CD1c-positive myeloid dendritic cell (primary cell): ENCODE measurements around the gene PCSK5.
A peak's percentile ranks its signal among the peaks of the same experiment; 100 is the strongest.
"Not testable (repeated sequence)": the region's sequence is repeated elsewhere in the genome, so short reads cannot be mapped to it uniquely, and the experiment has no call there.

ENCODE experiments used
- DNase-seq: peaks from one replicate; pipeline ENCODE4 v3.0.0-alpha.2; 2016; ENCODE audit errors: extremely low spot score

PCSK5 gene

DNA sequence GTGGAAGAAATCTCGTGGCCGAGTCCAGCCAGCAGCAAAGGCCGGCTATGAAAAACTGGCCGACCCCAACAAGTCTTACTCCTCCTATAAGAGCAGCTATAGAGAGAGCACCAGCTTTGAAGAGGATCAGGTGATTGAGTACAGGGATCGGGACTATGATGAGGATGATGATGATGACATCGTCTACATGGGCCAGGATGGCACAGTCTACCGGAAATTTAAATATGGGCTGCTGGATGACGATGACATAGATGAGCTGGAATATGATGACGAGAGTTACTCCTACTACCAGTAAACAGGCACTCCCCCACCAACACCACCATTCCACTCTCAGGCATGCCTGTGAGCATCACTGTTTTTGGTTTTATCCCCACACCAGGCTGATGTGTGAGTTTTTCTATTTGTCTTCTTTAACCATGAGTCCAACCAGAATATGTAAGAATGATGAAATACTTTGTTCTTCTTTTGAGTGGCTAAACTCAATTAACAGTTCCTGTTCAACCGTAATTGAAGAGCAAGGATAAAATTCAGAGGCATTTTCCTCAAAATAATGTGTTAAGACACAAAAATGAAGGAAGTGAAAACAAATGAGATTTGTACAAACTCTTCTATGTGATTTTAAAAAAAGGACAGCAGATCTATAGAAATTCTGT, 468.3 kb downstream of the PCSK5 start:
- DNase-seq, result peak; percentile 82

DNA sequence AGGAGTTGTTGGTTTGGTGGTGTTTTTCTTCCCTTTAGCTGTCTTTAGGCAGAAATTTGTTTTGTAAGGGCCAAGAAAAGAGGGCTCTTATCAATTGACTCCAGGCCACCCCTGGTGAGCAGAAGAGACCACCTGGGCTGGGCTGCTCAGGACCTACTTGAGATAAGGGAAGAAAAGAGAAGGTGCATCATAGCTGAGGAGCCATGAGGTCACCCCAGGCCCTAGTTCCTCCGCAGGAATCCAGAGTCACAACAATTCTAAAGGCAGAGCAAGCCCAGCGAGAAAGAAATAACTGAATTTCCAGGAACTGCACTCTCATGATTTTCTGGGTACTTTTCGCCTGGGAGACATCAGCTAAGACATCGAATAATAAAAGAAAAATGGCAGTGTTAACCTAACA, 468.9 kb downstream of the PCSK5 start:
- peak; percentile 59 for DNase-seq

DNA sequence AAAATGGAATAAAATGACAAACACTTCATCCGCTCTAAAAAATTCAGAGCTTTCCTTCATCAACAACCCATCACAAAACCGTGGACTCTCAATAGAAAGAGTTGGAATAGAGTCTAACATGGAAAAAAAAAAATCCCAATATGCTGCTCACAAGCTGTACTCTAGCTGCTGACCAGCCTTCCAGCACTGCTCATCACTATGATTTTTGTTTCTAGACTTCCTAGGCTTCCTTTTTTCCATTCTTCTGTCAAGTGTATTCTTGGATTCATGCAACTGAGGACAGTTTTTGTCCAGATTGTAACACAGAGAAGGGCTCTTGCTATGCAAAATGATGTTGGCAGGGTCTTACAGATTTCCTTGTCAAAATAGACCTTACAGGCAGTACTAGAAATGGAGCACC, 469.3 kb downstream of the PCSK5 start:
- no peak for DNase-seq

DNA sequence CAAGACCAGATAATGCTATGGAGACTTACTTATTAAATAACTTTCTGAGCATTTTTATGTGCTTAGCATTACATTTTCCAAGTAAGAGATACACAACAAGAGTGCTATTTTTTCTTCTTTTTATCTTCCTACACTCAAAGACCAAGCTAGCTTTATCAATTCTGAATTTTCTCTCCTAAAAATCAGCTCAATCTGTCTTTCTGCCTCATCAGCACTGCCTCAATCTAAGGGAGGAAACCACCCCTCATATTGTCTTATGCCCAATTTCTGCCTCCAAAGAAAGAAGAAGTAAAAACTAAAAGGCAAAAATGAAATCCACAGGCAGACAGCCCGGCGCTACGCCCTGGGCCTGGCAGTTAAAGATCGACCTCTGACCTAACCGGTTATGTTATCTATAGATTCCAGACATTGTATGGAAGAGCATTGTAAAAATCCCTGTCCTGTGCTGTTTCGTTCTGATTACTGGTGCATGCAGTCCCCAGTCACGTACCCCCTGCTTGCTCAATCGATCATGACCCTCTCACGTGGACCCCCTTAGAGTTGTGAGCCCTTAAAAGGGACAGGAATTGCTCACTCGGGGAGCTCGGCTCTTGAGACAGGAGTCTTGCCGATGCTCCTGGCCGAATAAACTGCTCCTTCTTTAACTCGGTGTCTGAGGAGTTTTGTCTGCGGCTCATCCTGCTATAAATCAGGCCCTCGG, 472.0 kb downstream of the PCSK5 start:
- DNase-seq, result not testable (repeated sequence)

DNA sequence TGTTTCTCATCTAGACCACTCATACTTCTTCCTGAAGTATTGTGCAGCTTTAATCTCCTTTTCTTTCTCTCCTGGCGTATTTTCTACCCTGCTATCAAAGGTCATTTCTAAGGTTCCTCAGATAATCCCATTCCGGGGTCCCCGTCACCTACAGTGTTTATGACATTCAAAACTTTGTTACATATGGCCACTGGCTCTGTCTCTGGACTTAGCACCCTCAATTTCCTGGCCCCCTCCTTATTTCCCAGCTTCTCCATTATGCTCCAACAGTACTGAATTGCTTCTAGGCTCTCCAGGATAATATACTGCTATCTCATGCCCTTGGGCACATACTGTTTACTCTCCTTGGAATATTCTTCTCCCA, 472.5 kb downstream of the PCSK5 start:
- no peak for DNase-seq

DNA sequence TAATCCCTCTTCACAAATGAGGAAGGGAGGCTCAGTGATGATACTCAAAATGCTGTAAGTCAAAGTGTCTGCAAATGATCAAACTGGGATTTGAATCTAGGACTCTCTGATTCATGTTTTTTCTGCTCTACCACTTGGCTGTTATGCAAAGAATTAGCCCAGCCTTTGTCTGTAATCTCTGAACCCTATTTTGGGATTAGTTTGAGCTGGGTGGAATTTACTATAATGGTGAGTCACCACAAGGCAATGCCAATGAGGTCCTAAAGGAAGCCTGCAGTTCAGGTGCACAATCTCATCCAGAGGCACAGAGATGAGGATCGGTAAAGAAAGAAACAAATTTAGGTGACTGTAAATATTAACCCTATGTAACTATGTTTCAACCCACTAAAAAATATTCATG, 474.6 kb downstream of the PCSK5 start:
- no peak for DNase-seq

DNA sequence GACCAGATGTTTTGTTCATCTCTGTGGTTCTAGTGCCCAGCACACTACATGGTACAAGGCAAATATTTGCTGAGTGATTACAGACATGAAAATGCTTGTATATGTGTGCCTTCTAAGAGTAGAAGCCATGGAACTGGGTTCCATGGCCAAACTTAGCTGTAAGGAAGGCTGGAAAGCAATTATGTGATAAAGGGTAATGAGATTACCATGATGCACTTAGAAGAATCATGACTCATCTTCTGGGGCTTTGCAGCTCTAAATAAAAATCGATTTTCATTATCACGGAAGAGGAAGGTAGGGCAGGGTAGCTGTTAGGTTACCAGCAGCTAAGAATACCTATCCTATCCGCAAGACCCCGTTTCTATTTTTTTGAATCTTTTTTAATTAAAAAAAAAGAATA, 475.8 kb downstream of the PCSK5 start:
- no peak for DNase-seq

DNA sequence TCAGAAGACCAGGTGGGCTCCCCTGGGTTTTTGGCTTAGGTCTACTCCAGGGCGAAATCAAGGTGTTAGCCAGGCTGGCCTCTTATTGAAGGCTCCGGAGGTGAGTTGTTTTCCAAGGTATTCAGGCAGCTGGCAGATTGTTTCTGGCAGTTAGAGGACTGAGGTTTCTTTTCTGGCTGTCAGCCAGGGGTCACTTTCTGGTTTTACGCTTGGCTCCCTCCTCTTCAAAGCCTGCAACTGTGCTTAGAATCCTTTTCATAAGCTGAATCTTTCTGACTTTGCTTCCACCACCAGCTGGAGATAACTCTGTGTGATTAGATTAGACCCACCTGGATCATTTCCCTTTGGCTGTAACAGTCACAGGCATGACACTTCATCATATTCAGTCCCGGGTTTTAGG, 479.1 kb downstream of the PCSK5 start:
- DNase-seq, result no peak

DNA sequence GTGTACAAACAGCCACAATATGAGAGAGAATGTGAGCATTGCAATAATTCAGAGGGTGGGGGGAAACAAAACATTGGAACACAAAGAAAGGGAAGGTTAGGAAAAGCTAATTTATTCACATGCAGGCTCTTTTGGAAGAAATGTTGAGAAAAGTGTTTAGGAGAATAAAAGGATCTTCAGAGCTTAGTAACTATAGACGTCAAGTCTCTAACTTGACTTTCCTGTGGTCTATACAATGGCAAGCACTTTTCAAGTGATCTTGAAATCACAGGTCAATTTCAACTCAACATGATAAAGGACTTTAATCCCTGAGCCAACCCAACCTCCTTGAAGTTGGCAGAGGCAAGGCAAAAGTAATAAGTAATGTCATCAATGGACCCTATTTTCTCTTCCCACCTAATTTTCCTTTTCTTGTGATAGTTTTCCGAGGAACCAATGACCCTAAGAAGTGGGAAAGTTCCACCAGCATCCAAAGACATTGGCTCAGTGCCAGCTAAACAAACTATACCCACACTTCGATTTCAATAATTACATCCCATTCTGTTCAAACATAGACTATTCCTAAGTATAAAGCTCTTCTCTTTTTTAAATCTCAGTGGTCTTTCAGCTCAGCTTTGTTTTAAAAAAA, 480.0 kb downstream of the PCSK5 start:
- no peak for DNase-seq

DNA sequence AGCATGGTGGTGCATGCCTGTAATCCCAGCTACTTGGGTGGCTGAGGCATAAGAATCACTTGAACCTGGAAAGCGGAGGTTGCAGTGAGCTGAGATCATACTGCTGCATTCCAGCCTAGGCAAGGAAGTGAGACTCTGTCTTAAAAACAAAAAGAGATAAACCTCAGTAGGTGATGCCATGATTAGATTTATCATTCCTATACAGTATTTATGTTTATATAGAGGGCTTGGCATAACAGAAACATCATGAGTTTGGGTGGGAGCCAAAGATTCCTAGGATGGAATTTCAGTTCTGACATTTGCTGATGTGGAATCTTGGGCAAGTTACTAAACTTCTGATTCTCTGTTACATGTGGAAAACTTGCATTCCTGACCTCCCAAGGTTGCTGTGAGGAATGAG, 481.4 kb downstream of the PCSK5 start:
- DNase-seq, result no peak

DNA sequence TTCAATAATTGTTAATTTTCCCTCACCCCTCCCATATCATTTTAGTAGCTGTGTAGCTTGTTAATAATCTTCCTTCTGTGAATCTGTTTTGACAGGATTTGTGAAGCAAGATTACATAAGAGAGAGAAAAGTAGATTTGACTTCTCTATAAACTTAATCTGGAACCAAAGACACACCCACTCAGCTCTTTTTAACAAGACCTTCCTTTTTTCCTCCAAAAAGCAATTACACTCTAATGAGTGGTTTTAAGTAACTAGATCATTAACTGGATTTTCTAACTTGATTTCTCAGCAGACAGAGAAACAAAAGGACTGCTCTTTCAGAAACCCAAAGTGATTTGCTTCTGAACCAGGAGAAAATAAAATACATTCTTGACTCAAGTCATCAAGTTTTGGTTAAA, 481.9 kb downstream of the PCSK5 start:
- DNase-seq, result peak; percentile 30

DNA sequence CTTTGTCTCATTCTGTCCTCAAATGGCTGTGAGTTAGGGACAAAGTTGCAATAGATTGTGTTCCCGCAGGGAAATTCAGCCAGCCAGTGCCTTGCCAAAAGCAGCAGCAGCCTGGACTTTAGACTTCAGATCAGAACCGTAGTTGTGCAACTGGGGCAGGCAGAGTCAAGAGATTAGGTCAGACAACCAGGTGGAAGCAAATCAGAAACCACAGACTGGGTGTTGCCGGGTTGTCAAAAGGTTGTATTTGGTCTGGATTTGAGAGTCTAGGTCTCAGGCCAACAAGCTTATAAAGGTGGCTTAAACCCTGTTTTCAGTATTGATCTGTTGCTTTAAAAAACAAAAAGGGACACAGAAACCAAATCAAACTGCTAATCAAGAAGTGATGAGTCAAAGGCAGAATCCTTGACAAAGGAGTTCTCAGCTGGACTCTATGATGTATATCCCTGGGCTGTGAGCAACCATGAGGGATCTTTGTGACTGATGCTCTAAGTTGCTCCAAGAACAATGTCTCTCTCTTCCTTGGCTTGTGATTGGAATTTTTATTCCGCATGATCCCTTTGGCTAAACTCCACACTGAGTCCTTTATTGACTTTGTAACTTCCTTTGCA, 482.8 kb downstream of the PCSK5 start:
- no peak for DNase-seq

DNA sequence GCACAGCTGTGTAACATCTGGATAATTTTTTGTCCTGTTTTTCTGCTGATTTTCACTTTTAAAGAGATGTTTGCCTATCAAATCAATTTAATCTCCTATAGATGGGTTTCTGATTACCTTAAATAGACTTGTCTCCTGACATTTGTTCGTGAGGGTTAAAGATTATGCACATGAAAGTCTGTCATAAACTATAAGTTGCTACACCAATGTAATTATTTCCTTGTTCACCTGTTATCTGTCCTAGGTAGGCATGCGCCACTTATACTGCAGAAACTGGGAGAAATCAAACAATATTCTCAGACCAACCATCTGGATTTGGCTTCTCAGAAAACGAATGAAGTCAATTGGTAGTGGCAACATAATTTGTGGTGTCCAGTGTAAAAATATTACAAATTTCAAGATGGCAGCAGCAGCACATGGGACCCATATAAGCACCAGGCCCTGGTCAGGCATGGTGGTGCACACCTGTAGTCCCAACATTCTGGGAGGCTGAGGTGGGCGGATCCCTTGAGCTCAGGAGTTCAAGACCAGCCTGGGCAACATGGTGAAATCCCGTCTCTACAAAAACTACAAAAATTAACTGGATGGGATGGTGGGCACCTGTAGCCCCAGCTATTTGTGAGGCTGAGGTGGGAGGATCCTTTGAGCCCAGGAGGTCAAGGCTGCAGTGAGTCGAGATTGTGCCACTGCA, 483.5 kb downstream of the PCSK5 start:
- no peak for DNase-seq

DNA sequence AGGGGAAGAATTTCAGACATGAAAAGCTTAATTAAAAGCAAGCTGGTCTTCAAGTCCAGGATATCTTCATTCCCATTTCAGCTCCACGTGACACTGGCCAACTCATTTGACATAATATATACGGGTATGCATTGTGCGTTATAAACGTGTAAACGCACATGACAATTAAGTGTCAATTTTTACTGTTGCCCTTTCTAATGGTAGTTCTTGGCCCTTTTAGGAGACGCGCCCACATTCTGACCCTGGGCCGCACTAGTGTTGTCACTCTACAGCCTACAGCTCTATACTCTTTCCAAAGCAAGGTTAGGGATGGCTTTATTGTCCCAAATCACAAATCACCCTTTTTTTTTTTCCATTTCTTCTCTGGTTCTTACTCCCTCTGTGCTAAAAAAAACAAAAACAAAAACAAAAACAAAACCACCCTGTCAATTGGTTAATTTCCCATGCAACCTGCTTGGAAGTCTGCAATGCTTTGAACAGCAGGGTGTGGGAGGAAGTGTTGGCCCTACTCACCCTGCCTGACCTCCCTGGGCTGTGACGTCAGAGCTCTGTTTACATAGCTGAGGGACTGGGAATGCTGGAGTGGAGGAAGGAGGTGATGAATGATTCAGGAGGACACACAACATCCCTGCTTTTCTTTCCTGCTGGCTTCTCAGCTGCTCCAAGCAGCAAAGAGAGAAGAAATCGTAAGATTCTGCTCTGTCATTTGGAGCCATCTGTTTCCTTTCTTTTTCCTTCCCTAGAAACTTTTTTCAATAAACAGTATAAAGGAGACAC, 484.5 kb downstream of the PCSK5 start:
- no peak for DNase-seq

DNA sequence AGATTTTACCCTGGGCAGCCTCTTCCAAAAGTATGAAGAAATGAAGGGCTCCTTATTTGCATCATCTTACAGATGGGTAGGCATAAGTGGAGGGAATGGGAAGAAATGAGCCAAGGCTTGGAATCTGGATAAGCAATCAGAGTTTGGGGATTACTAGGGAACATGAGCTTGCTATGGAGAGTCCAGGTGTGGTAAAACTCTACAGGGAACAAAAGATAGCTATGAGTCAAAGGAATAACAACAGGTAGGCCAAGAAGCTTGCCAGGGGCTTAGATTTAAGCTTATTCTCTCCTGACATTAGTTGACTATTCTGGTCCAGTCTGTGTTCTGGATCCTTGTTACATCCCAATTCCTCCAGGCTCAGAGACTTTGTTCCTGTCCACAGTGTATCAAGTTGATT, 487.3 kb downstream of the PCSK5 start:
- no peak for DNase-seq

DNA sequence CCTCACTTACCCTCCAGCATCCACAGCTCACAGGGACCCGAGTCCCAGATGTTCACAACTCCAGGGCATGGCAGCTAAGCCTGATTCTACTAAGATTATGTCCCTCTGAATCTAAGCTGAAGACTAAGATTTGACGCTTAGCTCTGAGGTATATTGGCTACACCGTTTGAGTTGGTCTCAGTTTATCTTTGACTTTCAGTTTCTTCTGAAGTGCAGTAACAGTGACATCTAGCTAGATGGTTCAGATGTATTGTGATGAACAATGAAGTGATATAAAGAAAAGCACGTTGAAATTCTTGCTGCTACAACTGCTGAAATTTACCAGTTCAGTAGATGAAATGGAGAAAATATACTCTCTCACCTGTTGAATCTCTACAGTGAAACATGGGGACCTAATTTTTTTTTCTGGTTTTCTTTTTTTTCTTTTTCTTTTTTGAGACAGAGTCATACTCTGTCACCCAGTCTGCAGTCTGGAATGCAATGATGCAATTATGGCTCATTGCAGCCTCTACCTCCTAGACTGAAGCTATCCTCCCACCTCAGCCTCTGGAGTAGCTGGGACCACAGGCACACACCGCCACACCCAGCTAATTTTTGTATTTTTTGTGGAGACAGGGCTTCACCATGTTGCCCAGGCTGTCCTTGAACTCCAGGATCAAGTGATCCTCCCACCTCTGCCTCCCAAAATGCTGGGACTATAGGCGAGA, 488.0 kb downstream of the PCSK5 start:
- no peak for DNase-seq

DNA sequence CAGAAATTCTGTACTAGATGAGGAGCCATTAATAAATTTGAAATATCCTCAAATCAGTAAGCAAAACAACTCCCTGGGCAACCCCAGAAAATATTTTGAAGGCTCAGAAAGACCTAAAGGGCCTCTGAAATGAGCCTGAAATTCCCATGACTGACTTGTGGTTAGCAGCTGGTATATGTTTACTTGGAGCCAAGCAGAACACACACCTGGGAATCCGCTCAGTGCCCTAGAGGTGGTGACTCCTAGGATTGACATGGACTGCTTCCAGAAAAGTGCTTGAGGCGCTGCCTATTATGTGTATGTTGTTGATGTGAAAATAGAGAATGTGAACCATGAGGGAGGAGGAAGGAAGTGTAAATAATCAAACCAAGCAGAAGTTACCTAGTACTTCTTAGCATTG, 489.0 kb downstream of the PCSK5 start:
- no peak for DNase-seq

DNA sequence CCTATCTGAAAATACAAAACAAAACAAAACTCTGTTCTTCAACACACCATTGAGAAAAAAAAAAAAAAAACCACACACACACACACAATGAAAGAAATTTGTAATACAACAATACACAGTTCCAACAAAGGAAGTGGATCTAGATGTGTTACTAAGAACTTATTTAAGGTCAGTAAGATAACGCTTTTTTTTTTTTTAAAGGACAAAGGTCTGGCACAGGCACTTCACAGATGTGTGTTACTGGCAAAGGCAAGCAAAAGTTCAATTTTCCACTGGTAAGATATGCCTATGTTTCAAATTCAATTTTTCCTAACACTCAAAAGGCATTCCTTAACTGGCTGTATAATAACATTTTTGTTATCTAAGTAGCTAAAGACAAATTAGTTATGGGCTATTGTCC, 500.2 kb downstream of the PCSK5 start:
- DNase-seq, result no peak

DNA sequence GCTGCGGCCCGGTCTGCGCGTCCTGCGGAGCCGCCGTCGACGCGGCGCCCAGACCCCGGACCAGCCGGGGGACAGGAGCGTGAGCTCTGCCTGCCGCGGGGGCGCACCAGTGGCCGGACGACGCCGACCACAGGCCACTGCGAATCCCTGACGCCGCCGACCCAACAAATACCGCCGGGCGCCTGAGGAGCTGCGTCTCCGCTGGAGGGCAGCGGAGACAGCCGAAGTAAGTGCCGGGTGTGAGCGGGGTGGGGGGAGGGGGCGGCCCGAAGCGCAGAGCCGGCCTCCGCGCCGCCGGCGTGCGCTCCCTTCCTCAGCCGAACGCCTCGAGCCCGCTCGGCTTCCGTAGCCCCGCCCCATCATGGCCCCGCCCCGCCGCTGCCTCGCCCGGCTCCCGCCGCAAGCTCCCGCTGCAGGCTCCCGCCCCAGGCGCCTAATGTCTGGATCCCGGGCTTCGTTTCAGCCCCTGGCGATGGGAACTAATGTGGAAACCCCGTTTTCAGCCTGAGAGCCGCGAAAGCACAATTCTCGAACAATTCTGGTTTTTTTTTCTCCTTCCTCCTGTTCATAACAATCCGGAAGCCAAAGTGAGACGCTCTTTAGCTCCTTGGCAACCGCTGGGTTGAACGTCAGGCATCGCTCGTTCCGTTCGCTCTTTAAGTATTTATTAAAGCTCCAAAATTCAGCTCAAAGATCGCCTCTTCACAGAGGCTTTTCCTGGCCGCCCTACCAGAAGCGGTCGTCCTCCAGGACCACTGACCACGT, 503.9 kb downstream of the PCSK5 start, which contains the start of gene RFK:
Gene RFK (minus strand): TSS at position 232 of the 765 bp plus-strand sequence. CDS start 255 bp downstream, outside the sequence.
- DNase-seq, result peak; percentile 94

DNA sequence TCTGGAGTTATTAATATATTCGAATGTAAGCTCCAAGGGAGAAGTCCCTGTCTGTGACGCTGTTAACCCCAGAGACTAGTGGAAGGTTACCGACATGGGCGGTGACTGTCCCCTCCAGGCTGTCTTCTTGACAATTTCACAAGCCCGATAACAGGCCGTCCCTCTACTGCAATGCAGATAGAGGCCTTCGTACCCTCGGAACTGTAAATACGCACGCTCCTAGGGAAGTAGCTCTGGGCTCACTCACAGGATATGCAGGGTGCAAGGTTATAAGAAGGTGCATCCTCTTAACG, 504.4 kb downstream of the PCSK5 start:
- peak; percentile 85 for DNase-seq
